IMR-90 (cell line): ENCODE measurements around the gene METTL27.

Experiments
- CEBPB ChIP-seq: IDR thresholded peaks from 2 replicates; pipeline ENCODE4 v1.6.1; 2012; ENCODE audit warnings: low read depth, low read length, improper control_type of control experiment
- ELK1 ChIP-seq: fragments of 150-350 bp; IDR thresholded peaks from 2 replicates; pipeline ENCODE4 v1.6.1; 2016; ENCODE audit warnings: low read depth, mild to moderate bottlenecking, low read length, moderate library complexity, borderline replicate concordance
- FOS ChIP-seq: fragments of 150-350 bp; IDR thresholded peaks from 2 replicates; pipeline ENCODE4 v1.6.1; 2016; ENCODE audit warnings: low read depth, low read length
- MAFK ChIP-seq: IDR thresholded peaks from 2 replicates; pipeline ENCODE4 v1.6.1; 2012; ENCODE audit warnings: low read depth, low read length, improper control_type of control experiment
- MAZ ChIP-seq: IDR thresholded peaks from 2 replicates; pipeline ENCODE4 v1.6.1; 2012; ENCODE audit warnings: low read depth, mild to moderate bottlenecking, low read length, improper control_type of control experiment, moderate library complexity, borderline replicate concordance
- MXI1 ChIP-seq: IDR thresholded peaks from 2 replicates; pipeline ENCODE4 v1.6.1; 2012; ENCODE audit warnings: low read depth, mild to moderate bottlenecking, low read length, moderate library complexity, borderline replicate concordance
- POLR2A ChIP-seq: IDR thresholded peaks from 2 replicates; pipeline ENCODE4 v1.6.1; 2012; ENCODE audit warnings: mild to moderate bottlenecking, low read depth, low read length
- RAD21 ChIP-seq: IDR thresholded peaks from 2 replicates; pipeline ENCODE4 v1.6.1; 2012; ENCODE audit warnings: low read length, improper control_type of control experiment
- RCOR1 ChIP-seq: IDR thresholded peaks from 2 replicates; pipeline ENCODE4 v1.6.1; 2012; ENCODE audit warnings: mild to moderate bottlenecking, low read length, improper control_type of control experiment; ENCODE audit not compliant: insufficient replicate concordance
- RFX5 ChIP-seq: IDR thresholded peaks from 2 replicates; pipeline ENCODE4 v1.8.0; 2012; ENCODE audit warnings: low read depth, mild to moderate bottlenecking, low read length, moderate library complexity
- SMC3 ChIP-seq: fragments of 150-350 bp; IDR thresholded peaks from 2 replicates; pipeline ENCODE4 v1.6.1; 2016; ENCODE audit warnings: low read depth, mild to moderate bottlenecking, antibody characterized with exemption, low read length, moderate library complexity
- TF ChIP-seq, protein P1 (sequence below): conservative IDR thresholded peaks from 2 replicates; pipeline ENCODE4 v1.5.1; 2012; ENCODE audit warnings: mild to moderate bottlenecking, low read depth, low read length, improper control_type of control experiment

GRCh38 chr7:73864981-73865711 lies 22.8 kb upstream of the METTL27 start:
- no peak for TF ChIP-seq FOS
- TF ChIP-seq, protein P1, sequence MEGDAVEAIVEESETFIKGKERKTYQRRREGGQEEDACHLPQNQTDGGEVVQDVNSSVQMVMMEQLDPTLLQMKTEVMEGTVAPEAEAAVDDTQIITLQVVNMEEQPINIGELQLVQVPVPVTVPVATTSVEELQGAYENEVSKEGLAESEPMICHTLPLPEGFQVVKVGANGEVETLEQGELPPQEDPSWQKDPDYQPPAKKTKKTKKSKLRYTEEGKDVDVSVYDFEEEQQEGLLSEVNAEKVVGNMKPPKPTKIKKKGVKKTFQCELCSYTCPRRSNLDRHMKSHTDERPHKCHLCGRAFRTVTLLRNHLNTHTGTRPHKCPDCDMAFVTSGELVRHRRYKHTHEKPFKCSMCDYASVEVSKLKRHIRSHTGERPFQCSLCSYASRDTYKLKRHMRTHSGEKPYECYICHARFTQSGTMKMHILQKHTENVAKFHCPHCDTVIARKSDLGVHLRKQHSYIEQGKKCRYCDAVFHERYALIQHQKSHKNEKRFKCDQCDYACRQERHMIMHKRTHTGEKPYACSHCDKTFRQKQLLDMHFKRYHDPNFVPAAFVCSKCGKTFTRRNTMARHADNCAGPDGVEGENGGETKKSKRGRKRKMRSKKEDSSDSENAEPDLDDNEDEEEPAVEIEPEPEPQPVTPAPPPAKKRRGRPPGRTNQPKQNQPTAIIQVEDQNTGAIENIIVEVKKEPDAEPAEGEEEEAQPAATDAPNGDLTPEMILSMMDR: no peak
- no peak for TF ChIP-seq RFX5
- no peak for TF ChIP-seq POLR2A
- no peak for TF ChIP-seq MXI1
- no peak for TF ChIP-seq ELK1
- TF ChIP-seq CEBPB: no peak
- TF ChIP-seq RAD21: no peak
- TF ChIP-seq MAZ: no peak
- no peak for TF ChIP-seq SMC3
- TF ChIP-seq MAFK: no peak
- no peak for TF ChIP-seq RCOR1
